NCI-H345 (cell line): Measurements from ENCODE around the gene ZMYM1.
"Not testable (repeated sequence)": the region's sequence is repeated elsewhere in the genome, so short reads cannot be mapped to it uniquely, and the experiment has no call there.

ENCODE experiments used
- DNase-seq: peaks from one replicate; lab custom pipeline; 2025; lab: John Stamatoyannopoulos, UW

Gene ZMYM1

DNA sequence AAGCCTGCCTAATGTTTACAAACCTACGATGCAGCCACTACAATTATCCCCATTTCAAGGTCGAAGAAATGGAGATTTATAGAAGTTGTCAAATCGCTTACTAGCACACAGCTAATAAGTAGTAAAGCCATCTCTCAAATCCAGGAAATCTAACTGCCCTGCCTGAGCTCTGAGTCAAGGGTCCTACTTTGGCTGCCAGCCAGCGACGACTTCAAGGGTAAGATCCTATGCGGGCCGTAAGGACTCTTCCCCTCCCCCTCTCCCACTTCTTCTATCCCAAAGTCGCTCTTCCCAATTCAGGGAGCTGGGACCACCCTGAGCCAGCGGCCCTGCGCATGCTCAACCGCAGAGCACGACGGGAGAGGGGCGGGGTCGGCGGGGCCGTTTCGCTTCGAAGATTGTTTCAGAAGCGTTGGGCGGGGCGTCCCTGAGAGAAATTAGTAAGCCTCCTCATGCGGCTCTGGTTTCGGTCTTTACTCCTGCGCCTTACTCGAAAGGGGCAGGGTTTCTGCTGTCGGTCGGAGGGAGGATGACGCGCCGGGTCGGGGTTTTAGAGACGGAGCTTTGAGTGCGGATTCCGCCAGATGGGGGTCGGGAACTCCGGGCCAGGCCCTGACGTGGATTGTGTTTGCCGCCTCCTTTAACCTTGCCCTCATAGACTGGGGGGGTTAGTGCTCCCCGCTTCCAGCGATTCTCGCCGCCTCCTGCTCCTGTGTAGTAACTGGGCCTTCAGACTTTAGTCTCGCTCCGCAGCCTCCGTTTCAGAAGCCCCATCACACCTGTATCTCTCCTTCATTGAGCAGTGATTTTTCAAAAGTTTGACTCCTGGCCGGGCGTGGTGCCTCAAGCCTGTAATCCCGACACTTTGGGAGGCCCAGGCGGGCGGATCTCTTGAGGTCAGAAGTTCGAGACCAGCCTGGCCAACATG lies at the start of gene ZMYM1:
Gene ZMYM1 (plus strand): TSS at position 383 of the 928 bp plus-strand sequence. CDS start 14,603 bp downstream, outside the sequence.
- peak; percentile 86 for DNase-seq

DNA sequence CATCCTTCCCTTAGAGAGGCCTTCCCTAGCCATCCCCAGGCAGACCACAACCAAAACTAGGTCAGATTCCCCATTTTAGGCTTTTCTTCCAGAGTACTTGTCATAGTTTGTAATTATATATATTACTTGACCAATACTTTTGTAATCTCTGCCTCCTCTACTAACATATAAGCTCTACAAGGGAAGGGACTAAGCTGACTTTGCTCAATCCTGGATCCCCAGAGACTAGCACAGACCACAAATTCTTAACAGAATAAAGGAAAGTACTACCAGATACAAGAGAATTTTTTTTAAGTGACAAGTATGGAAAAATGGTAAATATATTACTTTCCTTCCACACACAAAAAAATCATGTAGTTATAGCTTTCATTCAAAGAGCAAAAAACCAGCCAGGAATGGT lies 49.4 kb upstream of the ZMYM1 start:
- no peak for DNase-seq

DNA sequence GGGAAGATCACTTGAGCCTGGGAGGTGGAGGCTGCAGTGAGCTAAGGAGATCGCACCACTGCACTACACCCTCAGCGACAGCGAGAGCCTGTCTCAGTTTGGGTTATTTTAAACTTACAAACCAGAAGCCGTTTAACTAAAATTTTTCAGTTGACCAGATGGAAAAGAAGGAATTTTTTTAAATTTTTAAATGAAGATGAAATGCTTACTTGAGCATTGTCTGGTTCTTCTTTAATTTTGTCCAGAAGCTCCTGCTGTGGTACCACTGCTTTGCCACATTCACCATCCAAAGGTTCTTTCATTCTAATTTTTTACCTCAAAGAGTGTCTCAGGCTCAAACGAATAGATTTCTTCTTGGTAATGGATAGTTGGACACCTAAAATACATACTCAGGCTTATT lies 48.8 kb upstream of the ZMYM1 start:
- no peak for DNase-seq

DNA sequence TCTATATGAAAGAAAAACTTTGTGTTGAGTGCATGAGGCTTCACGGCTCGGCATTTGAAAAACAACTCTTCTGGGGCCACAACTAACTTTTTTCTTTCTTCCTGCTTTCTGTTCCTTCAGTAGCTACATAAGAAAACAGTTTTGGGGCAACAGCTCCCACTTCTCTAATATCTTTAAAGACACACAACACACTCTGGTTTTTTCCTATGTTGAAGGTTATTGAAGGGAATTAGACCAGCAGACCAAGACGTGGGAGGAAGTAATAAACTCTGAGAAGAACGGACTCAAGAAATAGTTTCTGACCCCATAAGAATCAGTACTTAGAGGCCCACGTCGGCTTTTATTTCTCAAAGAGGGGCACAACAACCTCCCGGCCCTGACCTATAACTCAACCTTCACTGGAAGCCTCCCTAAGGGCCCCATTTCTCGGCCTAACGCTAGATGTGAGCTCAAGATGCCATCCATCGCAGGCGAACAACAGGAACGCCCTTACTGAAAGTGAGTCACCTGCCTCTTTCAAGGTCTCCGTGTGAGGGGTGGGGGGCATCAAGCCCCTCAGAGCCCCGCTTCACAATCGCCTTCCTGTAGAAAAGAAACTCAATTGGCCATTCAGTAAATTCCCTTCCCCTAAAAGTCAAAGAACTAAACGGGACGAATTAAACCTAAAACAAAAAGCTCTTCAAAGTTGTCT lies 48.3 kb upstream of the ZMYM1 start:
- no peak for DNase-seq

DNA sequence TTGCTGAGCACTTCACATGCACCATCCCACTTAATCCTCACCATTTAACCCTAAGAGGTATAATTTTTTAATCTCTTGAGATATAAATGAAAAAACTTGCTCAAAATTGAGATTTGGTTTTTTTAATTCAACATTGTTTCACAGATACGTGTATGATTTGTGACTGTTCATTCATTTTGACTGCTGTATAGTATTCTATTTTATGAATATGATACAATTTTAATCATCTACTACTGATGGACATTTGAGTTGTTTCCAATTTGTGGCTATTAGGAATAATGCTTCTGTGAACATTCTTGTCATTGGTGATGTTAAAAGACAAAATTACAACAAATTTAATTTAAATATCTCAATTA lies 46.8 kb upstream of the ZMYM1 start:
- DNase-seq, result no peak

DNA sequence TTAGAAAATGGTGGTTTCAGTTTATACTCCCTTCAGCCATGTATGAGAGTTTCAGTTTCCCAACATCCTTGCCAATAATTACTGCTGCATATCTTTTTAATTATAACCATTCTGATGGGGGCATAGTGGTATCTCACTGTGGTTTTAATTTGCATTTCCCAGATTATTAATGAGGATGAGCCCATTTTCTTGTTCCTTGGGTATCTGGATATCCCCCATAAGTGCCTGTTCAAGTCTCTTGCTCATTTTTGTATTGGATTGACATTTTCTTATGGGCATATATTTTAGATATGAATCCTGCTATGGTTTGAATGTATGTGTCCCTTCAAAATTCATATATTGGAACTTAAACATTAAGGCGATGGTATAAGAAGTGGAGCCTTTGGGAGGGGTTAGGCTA lies 45.8 kb upstream of the ZMYM1 start:
- DNase-seq, result no peak

DNA sequence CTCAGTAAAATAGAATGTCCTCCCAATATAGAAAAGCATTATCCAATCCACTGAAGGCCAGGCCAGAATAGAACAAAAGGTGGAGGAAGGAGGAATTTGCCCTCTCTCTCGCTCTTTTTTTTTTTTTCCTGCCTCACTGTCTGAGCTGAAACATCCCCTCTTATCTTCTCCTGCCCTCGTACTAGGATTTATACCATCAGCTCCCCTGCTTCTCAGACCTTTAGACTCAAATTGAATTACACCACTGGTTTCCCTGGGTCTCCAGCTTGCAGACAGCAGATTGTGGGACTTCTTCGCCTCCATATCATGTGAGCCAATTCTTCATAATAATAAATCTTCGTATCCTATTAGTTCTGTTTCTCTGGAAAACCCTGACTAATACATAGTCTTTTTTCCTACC lies 42.6 kb upstream of the ZMYM1 start:
- DNase-seq, result no peak

DNA sequence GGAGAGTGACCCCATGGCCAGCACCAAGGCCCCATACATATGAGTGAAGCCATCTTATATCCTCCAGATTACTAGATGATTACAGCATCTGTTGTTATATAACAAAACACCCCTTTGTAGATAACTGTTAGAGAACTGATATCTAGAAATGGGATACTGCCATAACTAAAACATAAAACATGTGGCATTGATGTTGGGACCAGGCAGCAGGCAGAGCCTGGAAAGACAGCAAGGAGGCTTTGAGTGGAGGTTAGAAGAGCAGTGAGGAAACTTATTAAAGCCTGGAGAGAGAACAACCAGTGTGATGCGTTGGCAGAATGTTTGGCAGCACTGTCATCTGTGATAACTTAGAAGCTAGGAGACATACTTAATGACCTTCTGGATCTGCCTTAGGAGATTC lies 42.0 kb upstream of the ZMYM1 start:
- DNase-seq, result no peak

DNA sequence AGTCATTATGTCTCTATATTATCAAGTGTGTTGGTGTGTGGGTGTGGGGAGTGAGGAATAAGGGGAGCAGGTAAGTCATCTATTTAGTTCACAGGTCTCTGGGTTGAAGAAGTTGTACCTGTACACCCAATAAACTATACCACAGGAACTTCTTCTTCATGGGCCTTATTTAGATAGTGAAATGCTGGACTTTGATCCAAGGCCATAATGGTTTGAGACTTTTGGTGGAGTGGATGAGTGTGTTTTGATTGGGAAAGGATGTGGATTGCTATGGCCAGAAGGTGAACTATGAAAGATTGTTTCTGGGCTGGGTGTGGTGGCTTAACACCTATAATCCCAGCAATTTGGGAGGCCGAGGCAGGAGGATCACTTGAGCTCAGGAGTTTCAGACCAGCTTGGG lies 40.5 kb upstream of the ZMYM1 start:
- no peak for DNase-seq

DNA sequence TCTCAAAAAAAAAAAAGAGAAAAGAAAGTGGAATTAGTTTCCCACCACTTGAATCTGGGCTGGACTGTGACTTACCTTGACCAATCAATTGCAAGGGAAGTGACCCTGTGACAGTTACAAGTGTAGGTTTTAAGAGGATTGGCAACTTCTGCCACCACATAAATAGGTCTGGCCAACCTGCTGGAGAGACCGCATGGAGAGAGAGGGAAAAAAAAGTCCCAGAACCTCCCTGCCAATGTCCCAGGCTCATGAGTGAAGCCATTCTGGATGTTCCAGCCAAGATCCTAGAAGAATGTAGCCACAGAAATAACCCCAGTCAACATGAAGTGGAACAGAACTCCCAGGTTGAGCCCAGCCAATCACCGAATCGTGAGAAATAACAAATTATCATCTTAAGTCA lies 35.7 kb upstream of the ZMYM1 start:
- DNase-seq, result no peak

DNA sequence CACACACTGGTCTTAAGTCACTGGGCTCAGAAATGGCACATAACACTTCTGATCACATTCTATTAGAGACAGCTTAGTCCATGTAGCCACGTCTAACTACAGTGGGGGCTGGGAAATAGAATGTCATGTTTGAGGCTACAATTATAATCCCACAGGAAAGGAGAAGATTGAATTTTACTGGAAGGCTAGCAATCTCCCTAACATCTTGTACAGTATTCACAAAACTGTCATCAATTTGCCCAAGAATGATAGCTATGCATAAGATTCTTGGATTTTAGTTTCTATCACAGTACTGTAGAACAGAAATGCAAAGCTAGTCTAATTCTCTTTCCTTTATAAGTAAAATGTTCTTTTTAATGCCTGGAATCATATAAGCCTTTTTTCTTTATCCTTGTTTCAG lies 34.8 kb upstream of the ZMYM1 start:
- no peak for DNase-seq

DNA sequence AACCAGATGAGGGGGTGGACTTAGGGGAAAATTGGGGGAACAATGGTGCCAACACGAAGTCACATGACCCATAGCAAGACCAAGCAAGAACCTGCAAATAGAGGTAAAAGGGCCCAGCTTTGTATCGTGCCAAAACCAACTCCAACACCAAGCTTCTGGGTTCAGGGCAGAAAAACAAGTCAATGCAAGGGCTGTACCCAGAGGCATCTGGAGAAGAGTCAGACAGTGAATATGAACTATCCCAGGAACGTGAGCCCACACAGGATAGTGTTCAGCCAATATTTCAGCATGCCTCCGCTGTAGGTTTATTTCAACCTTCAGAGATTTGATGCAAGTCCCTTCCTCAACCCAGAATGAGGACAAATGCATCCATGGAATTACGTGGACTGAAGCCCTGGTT lies 32.5 kb upstream of the ZMYM1 start:
- no peak for DNase-seq

DNA sequence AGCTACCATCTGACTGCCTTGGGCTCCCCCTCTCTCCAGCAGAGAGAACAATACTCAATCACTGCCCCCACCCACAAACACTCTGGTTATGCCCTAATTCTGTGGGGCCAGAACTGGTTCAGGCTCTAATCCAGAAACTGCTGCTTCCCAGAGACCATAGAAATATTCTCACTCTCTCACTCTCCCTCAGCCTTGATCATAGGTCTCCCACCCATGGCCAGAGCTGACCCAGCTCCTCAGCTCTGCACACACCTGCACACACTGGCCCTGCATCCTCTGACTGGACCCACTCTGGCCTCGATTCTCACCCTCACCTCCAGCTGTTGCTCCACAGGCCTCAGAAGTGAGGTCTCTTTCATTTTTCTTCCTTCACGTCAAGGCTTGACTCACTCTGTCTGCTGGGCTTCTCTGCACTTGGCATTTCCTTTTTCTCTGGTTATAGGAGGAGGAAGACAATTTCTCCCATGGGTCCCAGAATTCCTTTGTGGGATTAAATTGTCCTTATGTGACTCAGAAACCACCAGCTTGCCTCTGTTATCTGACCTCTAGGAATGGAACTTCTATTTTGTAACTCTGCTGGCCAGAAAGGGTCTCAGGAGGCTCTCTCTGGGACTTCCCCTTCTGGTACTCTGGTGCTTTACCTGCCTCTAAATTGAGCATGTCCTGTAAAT lies 31.9 kb upstream of the ZMYM1 start:
- DNase-seq, result no peak

DNA sequence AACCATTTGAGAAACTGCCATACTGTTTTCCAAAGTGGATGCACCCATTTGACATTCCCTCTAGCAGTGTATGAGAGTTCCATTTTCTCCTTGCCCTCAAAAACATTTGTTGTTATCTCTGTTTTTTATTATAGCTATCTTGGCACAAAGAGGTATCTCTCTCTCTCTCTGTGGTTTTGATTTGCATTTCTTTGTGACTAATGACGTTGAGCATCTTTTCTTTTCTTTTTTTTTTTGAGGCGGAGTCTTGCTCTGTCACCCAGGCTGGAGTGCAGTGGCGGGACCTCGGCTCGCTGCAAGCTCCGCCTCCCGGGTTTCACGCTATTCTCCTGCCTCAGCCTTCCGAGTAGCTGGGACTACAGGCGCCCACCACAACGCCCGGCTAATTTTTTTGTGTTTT lies 30.1 kb upstream of the ZMYM1 start:
- no peak for DNase-seq

DNA sequence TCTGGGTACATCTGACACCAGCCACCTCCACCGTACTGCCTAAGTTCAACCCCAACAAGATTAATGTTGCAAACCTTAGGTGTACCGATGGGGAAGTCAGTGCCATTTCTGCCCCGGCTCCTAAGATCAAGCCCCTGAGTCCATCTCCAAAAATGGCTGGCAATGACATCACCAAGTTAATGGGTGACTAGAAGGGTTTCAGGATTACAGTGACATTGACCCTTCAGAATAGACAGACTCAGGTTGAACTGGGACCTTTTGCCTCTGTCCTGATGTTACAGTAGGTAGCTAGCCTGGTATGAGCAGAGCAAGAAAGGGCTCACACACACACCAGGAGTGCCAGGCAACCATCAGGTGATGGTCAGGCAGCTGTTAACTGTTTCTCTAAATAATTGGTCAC lies 25.8 kb upstream of the ZMYM1 start:
- DNase-seq, result no peak

DNA sequence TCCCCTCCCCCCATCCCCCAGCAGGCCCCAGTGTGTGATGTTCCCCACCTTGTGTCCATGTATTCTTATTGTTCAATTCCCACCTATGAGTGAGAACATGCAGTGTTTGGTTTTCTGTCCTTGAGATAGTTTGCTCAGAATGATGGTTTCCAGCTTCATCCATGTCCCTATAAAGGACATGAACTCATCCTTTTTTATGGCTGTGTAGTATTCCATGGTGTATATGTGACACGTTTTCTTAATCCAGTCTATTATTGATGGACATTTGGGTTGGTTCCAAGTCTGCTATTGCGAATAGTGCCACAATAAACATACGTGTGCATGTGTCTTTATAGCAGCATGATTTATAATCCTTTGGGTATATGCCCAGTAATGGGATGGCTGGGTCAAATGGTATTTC lies 24.9 kb upstream of the ZMYM1 start:
- DNase-seq, result not testable (repeated sequence)

DNA sequence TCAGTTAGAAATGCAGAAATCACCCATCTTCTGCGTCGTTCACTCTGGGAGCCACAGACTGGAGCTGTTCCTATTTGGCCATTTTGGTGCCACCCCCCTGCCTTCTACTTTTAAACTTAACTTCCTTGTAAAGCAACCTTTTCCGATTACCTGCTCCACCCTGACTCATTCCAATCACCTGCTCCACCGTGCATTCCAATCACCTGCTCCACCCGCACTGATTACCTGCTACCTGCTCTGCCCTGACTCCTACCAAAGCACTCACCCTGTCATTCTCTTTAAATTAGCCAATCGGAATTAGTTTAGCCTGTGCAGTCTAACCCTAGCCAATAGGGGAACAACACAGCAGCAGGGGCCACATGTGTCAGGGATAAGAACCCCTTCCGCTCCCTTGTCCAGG lies 20.9 kb upstream of the ZMYM1 start:
- DNase-seq, result not testable (repeated sequence)

DNA sequence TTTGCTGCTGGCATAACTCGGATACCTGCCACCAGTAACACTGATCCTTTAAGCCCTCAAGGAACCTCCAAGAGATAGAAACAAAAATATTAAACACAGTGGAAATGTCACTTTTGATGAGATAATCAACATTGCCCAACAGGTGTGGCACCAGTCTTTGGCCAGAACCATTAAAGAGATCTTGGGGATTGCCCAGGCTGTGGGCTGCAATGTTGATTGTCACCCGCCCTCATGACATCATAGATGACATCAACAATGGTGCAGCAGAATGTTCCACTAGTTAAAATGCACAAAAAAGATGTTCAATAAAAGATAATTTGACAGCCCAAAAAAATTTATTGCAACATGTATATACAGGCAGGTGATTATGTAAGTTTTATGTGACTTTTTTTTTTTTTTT lies 20.2 kb upstream of the ZMYM1 start:
- no peak for DNase-seq

DNA sequence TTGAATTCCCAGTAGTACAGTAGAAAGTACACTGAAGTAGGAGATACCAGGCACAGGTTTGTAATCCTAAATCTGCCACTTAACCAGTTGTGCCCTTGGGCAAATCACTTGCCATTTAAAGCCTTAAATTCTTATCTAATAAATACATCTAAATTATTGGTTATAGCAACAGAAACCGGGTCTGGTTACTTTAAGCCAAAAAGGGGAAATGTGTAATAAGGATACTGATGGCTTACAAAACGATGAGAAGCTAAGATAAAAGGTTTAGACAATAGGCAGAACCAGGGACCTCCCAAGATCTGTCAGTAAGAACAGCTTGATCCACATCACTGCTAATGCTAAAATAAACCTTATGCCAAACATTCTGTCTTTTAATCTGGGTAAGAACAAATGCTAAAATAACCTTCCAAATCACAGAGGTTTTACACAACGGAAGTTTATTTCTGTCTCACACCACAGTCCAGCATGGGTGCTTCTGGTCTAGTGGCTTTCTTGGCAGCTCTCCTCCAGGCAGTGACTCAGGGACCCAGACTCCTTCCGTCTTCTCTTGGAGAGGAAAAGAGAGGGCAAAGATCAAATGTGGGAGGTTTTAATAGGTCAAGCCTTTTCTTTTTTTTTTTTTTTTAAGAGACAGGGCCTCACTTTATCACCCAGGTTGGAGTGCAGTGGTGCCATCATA lies 16.5 kb upstream of the ZMYM1 start:
- DNase-seq, result no peak

DNA sequence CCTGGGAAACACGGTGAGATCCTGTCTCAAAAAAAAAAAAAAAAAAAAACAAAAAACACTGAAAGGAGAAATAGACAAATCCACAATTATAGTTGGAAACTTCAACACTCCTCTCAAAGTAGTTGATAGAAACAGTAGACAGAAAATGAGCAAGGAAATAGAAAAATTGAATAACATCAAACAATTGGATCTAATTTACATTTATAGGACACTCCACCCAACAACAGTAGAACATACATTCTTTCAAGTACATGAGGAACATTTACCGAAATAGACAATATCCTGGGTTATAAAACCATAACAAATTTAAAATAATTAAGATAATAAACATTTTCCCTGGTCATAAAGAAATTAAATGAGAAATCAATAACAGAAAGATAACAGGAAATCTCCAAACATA lies 14.9 kb upstream of the ZMYM1 start:
- DNase-seq, result no peak

DNA sequence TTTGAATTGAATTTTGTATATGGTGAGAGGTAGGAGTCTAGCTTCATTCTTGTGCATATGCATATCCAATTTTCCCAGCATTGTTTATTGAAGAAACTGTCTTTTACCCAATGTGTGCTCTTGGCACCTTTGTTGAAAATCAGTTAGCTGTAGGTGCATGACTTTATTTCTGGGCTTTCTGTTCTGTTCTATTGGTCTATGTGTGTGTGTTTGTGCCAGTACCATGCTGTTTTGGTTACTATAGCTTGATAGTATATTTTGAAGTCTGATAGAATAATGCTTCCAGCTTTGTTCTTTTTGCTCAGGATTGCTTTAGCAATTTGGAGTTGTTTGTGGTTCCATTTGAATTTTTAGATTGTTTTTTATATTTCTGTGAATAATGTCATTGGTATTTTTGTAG lies 9.4 kb upstream of the ZMYM1 start:
- no peak for DNase-seq

DNA sequence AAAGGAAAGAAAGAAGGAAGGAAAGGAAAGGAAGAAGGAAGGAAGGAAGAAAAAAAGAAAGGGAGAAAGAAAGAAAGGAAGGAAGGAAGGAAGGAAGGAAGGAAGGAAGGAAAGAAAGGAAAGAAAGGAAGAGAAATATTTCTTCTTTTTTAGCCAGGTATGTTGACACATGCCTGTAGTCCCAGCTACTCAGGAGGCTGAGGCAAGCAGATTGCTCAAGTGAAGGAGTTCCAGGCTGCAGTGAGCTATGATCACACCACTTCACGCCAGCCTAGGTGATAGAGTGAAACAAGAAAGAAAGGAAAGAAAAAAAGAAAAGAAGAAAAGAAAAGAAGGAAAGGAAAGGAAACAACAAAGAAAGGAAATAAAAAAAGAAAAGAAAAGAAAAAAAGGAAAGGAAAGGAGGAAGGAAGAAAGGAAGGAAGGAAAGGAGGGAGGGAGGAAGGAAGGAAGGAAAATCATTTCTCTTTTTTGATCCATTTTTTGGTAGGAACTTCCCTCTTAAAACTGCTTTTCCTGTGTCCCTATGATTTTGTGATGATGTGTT lies 5.8 kb upstream of the ZMYM1 start:
- DNase-seq, result no peak
